Fibroblast of lung (primary cell): ENCODE data around the gene NHP2. TPM values are rescaled to one million over a fixed set of nuclear protein-coding genes. Genes with fewer than 3 reads are reported as not detected.

Source experiments
- DNase-seq, 2 donors: peaks; one replicate each; pipeline versions ENCODE4 v3.0.0 to v3.0.0-alpha.2; 2010; ENCODE audit warnings: low read depth in 2 of 2
- H2AFZ ChIP-seq: 2 replicates; pipeline ENCODE4 v1.5.1; 2012; ENCODE audit warnings: low read length, control low read depth, inconsistent platforms
- H3K27ac ChIP-seq: 2 replicates; pipeline ENCODE4 v1.5.1; 2011; ENCODE audit warnings: low read length, control low read depth; ENCODE audit not compliant: insufficient read depth
- H3K27me3 ChIP-seq: 2 replicates; pipeline ENCODE4 v1.5.1; 2011; ENCODE audit warnings: mild to moderate bottlenecking, low read length; ENCODE audit not compliant: control insufficient read depth, insufficient read depth
- H3K36me3 ChIP-seq: 2 replicates; pipeline ENCODE4 v1.5.1; 2011; ENCODE audit warnings: low read length; ENCODE audit not compliant: control insufficient read depth, insufficient read depth
- H3K4me1 ChIP-seq: 2 replicates; pipeline ENCODE4 v1.5.1; 2011; ENCODE audit warnings: low read length; ENCODE audit not compliant: control insufficient read depth, insufficient read depth; ENCODE audit errors: extremely low read depth
- H3K4me2 ChIP-seq: 2 replicates; pipeline ENCODE4 v1.5.1; 2011; ENCODE audit warnings: low read length, control low read depth; ENCODE audit not compliant: insufficient read depth; ENCODE audit errors: extremely low read depth
- H3K4me3 ChIP-seq, 4 experiments: fragments of 200-600 bp in 1 of 4; sonication (generic) in 1 of 4; replicated peaks in 1 of 4; 2 replicates each; pipeline ENCODE4 v1.5.1; 2011 to 2016; ENCODE audit warnings: low read length in 4 of 4, low read depth in 3 of 4, mild to moderate bottlenecking in 3 of 4, control low read depth in 2 of 4, inconsistent platforms in 1 of 4, mixed read lengths in 1 of 4; ENCODE audit not compliant: insufficient read depth in 1 of 4; ENCODE audit errors: control extremely low read depth in 1 of 4
- H3K79me2 ChIP-seq: 2 replicates; pipeline ENCODE4 v1.5.1; 2012; ENCODE audit warnings: mild to moderate bottlenecking, low read length, inconsistent platforms; ENCODE audit not compliant: control insufficient read depth, insufficient read depth
- H3K9ac ChIP-seq: 2 replicates; pipeline ENCODE4 v1.5.1; 2011; ENCODE audit warnings: mild to moderate bottlenecking, low read length, control low read depth; ENCODE audit not compliant: insufficient read depth
- H3K9me3 ChIP-seq: 2 replicates; pipeline ENCODE4 v1.5.1; 2012; ENCODE audit warnings: low read depth, low read length; ENCODE audit not compliant: control insufficient read depth, insufficient read depth
- H4K20me1 ChIP-seq: 2 replicates; pipeline ENCODE4 v1.5.1; 2011; ENCODE audit warnings: low read length; ENCODE audit not compliant: control insufficient read depth, insufficient read depth; ENCODE audit errors: extremely low read depth
- CTCF ChIP-seq, 2 donors: IDR thresholded peaks in 1 of 2; conservative IDR thresholded peaks in 1 of 2; 1 replicate in 1 of 2; 2 replicates in 1 of 2; pipeline ENCODE4 v1.5.1; 2011 to 2012; ENCODE audit warnings: low read length in 2 of 2, control low read depth in 1 of 2, inconsistent platforms in 1 of 2, low read depth in 1 of 2, mild to moderate bottlenecking in 1 of 2
- EZH2 ChIP-seq: IDR thresholded peaks from 2 replicates; pipeline ENCODE4 v1.5.1; 2012; ENCODE audit warnings: low read length, control low read depth, mild to moderate bottlenecking; ENCODE audit errors: missing control alignments
- polyA plus RNA-seq, 2 donors: library from polyadenylated mRNA; depleted of rRNA in 1 of 2; stranded (reverse) in 1 of 2; unstranded in 1 of 2; fragments of >200 nt; gene quantifications; 2 replicates each; pipeline ENCODE4 v1.2.1, GENCODE V29; 2011 to 2012; ENCODE audit warnings: missing spikeins in 1 of 2
- total RNA-seq: library from RNA; depleted of rRNA; stranded (reverse); fragments of >200 nt; gene quantifications from 2 replicates; pipeline ENCODE4 v1.2.1, GENCODE V29; 2014

NHP2 gene
- total and polyA plus RNA-seq, 2 donors (not counting 1 experiment from before 2014, with no cell fraction given), result 78.3 to 85.7 TPM

- H3K4me2 ChIP-seq, result no peak overlapping the region
- H3K9me3 ChIP-seq, result no peaks in the 10 kb centered on the region
- H2AFZ ChIP-seq, result no peak overlapping the region
- no peaks in the 10 kb centered on the region for H3K4me1 ChIP-seq
- H3K9ac ChIP-seq, result no peak overlapping the region
- H3K79me2 ChIP-seq, result no peaks in the 10 kb centered on the region
- no peaks in the 10 kb centered on the region for H4K20me1 ChIP-seq
- no peaks in the 10 kb centered on the region for H3K27me3 ChIP-seq
- no peak overlapping the region for H3K27ac ChIP-seq
- peak; percentile 63 to 65 for DNase-seq
- H3K36me3 ChIP-seq, result no peaks in the 10 kb centered on the region
- peak overlapping the region in 1 of 4 experiments; percentile 12 for H3K4me3 ChIP-seq
- no peak for TF ChIP-seq EZH2
- no peak for TF ChIP-seq CTCF (conservative IDR thresholded peaks at IDR 0.05 in 1 of 2, IDR thresholded peaks at IDR 0.05 in 1 of 2; ENCODE audit: low read depth in 1 of 2, low read length in 2 of 2)
Observed at GRCh38 chr5:178186427-178186826, 32.7 kb upstream of the NHP2 start.

- H3K4me1 ChIP-seq, result no peaks in the 10 kb centered on the region
- no peak for DNase-seq
- H3K79me2 ChIP-seq, result no peaks in the 10 kb centered on the region
- H3K9ac ChIP-seq, result no peak overlapping the region
- no peaks in the 10 kb centered on the region for H4K20me1 ChIP-seq
- no peak overlapping the region for H3K4me3 ChIP-seq
- H3K27ac ChIP-seq, result no peak overlapping the region
- H3K9me3 ChIP-seq, result no peaks in the 10 kb centered on the region
- H3K4me2 ChIP-seq, result no peak overlapping the region
- no peak overlapping the region for H2AFZ ChIP-seq
- H3K36me3 ChIP-seq, result no peaks in the 10 kb centered on the region
- peaks cover 3% of the 10 kb centered on the region for H3K27me3 ChIP-seq
- TF ChIP-seq EZH2 (no peak), CTCF (conservative IDR thresholded peaks at IDR 0.05 in 1 of 2, IDR thresholded peaks at IDR 0.05 in 1 of 2; ENCODE audit: low read depth in 1 of 2, low read length in 2 of 2) (no peak)
Observed at GRCh38 chr5:178182158-178182876, 28.6 kb upstream of the NHP2 start.

GRCh38 chr5:178180141-178180863 is 26.6 kb upstream of the NHP2 start:
- Histone ChIP-seq H2AFZ (no peak overlapping the region), H3K36me3 (no peaks in the 10 kb centered on the region), H3K4me2 (no peak overlapping the region), H3K27me3 (peaks cover 3% of the 10 kb centered on the region), H3K27ac (no peak overlapping the region), H3K4me1 (no peaks in the 10 kb centered on the region), H4K20me1 (no peaks in the 10 kb centered on the region), H3K4me3 (no peak overlapping the region), H3K9me3 (no peaks in the 10 kb centered on the region), H3K79me2 (no peaks in the 10 kb centered on the region), H3K9ac (no peak overlapping the region)
- DNase-seq, result no peak
- TF ChIP-seq EZH2 (no peak), CTCF (conservative IDR thresholded peaks at IDR 0.05 in 1 of 2, IDR thresholded peaks at IDR 0.05 in 1 of 2; ENCODE audit: low read depth in 1 of 2, low read length in 2 of 2) (no peak)
